Activated CD8-positive, alpha-beta memory T cell treated with anti-CD3 and anti-CD28 coated beads, Interleukin-2, amount 50 U/mL, for 4 hours (primary cell): ENCODE data around the gene PNLIP.

Experiments
- DNase-seq: peaks from one replicate; pipeline ENCODE4 v3.0.0-alpha.2; 2020

The PNLIP gene

DNA sequence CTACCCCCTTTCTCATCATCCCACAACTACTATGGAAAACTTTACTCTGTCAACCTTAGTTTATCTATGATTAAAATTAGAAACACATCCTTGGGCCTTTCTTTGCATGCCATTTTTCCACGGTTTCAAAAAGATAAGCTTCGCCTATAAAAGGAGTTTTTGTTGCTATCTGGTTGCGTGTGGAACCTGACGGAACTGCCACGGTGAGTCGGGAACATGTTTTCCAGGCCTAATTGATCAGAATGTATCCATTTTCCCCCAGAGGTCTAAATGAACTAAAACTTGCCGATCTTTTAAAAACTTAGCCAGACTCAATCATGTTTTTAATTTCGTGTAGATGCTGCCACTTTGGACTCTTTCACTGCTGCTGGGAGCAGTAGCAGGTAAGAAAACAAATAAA is at the start of gene PNLIP:
Gene PNLIP, plus strand, starts transcription at position 176 of the 400 bp plus-strand sequence. Its CDS starts 162 bp downstream, at position 338.
- no peak for DNase-seq

- DNase-seq: no peak
Measured at GRCh38 chr10:116504786-116505185, 40.9 kb upstream of the PNLIP start.

DNA sequence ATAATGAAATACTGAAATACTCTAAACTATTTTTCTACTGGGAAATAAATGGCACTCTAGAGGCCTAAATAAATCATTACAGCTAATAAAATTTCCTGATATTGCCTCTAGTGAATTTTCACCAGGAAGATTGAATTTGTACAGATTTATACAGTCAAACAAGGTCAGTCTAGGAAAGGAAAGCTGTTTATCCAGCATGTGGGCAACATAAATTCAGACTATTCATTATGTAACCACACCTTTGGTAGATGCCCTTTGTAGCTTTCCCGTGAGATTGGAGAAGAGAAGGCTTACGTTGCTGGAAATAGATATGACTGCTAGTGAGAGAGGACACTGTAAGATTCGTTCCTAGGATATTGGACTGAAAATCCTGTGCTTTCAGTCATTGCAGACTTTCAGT is 35.2 kb upstream of the PNLIP start:
- DNase-seq: no peak

- DNase-seq: no peak
Measured at GRCh38 chr10:116511365-116511764, 34.4 kb upstream of the PNLIP start.

- no peak for DNase-seq
Measured at GRCh38 chr10:116521424-116522290, 24.1 kb upstream of the PNLIP start.

GRCh38 chr10:116522803-116523381 is 22.8 kb upstream of the PNLIP start:
- no peak for DNase-seq

- DNase-seq: no peak
Measured at GRCh38 chr10:116524736-116525135, 21.0 kb upstream of the PNLIP start.

- no peak for DNase-seq
Measured at GRCh38 chr10:116526219-116526618, 19.5 kb upstream of the PNLIP start.

DNA sequence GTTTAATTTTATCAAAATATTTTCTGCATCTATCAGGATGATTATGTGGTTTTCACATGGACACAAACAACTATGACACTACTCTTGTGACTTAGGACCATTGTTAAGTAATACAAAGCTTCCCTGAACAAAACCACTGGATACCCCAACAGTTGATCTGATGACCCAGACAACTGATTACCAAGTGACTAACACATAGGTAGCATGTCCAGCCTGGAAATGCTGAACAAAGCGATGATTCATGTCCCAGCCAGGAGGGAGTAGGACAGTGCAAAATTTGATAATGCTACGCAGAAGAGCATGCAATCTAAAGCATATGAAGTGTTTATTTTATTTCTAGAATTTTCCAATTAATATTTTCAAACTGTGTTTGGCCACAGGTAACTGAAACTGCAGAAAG is 8.9 kb upstream of the PNLIP start:
- DNase-seq: no peak

DNA sequence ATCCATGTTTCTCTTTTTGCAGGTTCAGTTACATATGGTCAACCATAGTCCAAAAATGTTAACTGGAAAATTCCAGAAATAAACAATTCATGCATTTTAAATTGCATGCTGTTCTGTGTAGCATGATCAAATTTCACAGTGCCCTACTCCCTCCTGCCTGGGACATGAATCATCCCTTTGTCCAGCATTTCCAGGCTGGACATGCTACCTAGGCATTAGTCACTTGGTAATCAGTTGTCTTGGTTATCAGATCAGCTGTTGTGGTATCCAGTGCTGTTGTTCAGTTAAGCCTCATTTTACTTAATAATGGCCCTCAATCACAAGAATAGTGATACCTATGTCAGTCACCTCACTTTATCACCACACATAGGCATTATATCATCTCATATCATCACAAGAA is 7.3 kb upstream of the PNLIP start:
- DNase-seq: no peak

DNA sequence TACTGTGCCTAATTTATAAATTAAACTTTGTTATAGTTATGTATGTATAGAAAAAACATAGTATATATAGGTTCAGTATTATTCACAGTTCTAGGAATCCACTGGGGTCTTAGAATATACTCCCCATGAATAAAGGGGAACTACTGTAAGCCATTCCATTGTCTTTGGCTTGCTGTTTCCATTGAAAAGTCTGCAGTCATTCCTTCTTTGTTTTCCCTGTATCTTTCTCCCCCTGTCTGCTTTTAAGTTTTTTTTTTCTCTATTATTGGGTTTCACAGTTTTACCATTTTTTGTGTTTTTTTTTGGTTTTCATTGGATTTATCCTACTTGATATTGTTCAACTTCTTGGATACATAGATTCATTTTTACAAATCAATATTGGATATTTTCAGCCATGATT is 6.7 kb upstream of the PNLIP start:
- no peak for DNase-seq

- no peak for DNase-seq
Measured at GRCh38 chr10:116540814-116541213, 4.9 kb upstream of the PNLIP start.

DNA sequence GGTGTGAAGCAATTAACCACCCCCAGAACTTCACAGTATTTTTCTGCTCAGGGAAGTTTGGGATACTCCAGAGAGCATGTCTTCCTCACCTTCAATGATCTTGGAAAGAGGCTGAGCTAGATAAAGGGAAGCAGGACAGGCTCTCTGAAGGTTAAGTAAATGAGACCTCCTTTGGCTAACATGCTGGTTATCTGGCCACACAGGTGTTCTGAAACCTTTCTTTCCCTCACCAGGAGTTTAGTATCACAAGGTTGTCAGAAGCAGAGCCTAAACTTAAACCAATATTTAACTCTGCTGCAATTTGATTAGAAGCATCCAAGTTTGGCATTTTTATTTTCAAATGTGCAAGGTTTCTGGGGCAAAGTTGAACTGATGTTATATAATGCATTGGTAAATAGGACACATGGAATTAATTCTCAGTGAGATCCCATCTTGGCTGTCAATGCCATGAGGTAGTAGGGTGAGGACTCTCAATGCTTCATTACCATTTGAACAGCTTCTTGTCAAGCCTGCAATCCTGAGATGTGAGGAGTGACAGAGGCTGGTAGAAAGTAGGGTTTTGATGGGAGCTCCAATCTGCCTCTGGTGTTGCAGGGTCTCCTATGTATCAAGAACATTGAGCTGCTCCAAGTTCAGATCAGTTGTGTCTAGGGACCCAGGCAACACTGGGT is 3.6 kb upstream of the PNLIP start:
- no peak for DNase-seq

GRCh38 chr10:116545122-116545521 is 609 bp upstream of the PNLIP start:
- DNase-seq: no peak

DNA sequence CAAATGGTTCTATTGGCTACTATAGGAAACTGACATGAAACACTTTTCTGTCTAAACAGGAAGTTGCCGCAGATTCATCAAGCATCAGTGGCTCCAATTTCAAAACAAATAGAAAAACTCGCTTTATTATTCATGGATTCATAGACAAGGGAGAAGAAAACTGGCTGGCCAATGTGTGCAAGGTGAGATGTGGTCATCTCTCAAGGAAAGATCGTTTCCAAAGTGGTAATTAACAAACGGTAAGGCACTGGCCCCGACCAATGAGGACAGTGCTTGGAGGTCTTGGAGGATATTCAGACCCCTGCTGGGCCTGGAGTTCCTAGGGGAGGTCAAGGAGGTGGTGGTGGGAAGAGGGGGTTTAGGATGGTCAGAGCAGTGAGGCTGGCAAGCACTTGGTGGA is 2.6 kb downstream of the PNLIP start:
- no peak for DNase-seq

GRCh38 chr10:116553378-116553980 is 7.7 kb downstream of the PNLIP start:
- no peak for DNase-seq

DNA sequence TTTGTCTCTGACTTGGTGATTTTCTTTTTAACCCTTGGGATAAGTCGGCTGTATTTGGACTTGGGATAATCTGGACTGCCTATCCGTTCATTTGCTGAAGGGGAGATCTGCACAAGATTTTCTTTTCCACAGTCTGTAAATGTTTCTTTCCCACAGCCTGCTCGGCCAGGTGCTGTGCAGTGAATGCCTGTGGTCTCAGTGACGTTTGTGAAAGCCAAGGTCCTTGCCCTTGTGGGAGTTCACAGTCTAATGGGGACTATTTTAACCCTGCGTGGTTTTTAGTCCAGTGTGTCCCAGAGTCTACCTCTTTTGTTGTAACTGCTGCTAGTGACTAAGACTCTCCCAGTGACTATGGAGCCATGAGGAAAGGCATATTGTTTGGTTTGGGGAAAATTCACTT is 8.9 kb downstream of the PNLIP start:
- no peak for DNase-seq

GRCh38 chr10:116555880-116556279 is 10.1 kb downstream of the PNLIP start:
- DNase-seq: no peak

GRCh38 chr10:116557305-116557880 is 11.7 kb downstream of the PNLIP start:
- DNase-seq: no peak

DNA sequence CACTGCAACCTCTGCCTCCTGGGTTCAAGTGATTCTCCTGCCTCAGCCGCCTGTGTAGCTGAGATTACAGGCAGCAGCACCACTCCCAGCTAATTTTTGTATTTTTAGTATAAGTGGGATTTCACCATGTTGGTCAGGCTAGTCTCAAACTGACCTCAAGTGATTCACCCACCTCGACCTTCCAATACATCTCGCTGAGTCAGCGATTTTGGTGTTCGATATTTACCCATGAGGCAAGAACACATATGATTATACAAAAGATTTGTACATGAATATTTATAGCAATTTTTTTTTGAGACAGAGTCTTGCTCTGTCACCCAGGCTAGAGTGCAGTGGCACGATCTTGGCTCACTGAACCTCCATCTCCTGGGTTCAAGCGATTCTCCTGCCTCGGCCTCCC is 19.8 kb downstream of the PNLIP start:
- no peak for DNase-seq

GRCh38 chr10:116566932-116567331 is 21.2 kb downstream of the PNLIP start:
- no peak for DNase-seq

GRCh38 chr10:116567335-116567734 is 21.6 kb downstream of the PNLIP start:
- no peak for DNase-seq

- no peak for DNase-seq
Measured at GRCh38 chr10:116574797-116575196, 29.1 kb downstream of the PNLIP start.
